GM03348 (cell line): ENCODE measurements around the gene CNDP1.

Experiments
- DNase-seq: peaks from one replicate; pipeline ENCODE4 v3.0.0; 2012; ENCODE audit warnings: low spot score

CNDP1 gene

GRCh38 chr18:74506448-74507084 is 27.7 kb upstream of the CNDP1 start:
- DNase-seq, result no peak

- no peak for DNase-seq
Measured at GRCh38 chr18:74507097-74507881, 27.0 kb upstream of the CNDP1 start.

DNA sequence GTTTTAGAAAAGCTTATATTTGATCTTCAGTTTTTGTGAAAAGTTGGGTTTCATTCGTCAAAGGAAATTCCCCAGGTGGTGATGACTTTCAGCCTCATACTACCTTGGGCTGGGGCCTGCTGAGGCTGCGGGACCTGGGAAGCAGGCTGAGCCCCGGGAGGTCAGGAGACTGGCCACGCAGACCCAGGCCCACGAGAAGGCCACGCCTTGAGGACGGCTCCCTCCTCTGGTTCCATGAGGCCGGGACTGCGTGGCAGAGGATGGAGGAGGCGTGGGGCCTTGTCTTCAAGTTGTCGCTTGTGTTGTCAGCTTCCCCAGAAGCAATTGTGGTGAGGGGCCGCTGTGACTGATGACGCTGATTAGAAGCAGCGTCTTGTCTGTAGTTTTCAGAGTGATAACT is 26.4 kb upstream of the CNDP1 start:
- DNase-seq, result no peak

DNA sequence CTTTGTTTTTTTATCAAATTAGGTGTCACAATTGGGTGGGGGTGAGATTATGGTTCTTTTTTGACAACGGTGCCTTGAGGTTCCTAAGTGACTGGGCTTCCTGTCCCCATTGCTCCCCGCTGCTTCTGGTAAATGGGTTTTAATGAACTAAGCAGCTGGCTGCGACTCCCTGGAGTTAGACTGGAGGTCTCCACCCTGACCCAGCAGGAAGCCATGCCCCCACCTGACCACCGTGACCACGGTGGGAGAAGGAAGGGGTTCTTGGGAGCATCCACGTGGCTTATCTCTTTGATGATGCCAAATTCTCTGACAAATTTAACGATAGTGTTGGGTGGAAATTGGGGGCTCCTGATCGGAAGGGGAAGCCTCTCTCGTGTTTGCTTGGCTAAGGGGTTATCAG is 25.9 kb upstream of the CNDP1 start:
- DNase-seq, result no peak

- no peak for DNase-seq
Measured at GRCh38 chr18:74508821-74509225, 25.5 kb upstream of the CNDP1 start.

DNA sequence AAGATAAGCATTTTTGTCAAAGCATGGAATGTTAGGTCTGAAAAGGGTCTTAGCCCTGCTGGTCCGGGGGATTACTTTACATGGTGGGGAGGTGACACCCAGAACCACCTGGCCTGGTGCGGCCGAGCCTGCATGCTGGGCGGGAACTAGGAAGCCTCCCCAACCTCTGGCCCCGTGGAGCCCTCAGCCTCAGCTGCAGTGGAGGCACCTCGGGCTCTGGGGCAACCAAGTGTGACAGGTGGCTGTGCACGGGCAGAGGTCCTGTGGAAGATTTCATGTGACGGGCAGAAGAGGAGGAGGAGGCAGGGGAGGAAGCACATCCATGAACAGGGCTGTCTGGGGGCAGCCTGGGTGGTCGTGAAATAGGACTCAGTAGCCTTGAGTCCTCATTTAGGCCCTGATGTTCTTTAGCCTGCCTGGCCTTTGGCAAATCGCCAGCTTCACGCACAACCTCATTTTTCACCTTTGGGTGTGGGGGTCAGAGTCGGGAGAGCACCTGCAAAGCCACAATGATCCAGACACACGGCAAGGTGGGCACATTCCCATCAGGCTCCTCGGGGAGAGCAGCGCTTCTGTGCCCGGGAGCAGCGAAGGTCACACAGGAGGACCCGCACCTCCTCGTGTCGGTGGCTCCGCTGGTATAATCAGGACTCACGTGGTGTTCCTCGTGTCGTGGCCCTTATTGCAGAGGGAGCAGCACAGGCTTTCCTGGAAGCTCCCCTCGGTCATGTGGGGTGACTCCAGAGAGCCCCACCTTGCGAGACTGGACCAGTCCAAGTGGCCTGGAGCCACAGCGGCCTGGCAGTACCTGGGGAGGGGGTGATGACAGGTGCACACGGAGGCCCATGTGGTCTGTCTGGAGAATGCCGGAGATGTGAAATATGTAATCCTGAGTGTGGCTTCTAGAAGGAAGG is 24.2 kb upstream of the CNDP1 start:
- DNase-seq, result no peak

DNA sequence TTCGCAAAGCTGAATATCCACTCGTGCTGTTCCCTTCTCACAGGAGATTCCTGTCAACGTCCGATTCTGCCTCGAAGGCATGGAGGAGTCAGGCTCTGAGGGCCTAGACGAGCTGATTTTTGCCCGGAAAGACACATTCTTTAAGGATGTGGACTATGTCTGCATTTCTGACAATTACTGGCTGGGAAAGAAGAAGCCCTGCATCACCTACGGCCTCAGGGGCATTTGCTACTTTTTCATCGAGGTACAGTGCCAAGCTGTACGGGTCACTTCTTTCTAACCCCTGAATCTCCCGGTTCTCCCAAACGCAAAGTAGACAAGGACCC is 23.6 kb upstream of the CNDP1 start:
- DNase-seq, result no peak

DNA sequence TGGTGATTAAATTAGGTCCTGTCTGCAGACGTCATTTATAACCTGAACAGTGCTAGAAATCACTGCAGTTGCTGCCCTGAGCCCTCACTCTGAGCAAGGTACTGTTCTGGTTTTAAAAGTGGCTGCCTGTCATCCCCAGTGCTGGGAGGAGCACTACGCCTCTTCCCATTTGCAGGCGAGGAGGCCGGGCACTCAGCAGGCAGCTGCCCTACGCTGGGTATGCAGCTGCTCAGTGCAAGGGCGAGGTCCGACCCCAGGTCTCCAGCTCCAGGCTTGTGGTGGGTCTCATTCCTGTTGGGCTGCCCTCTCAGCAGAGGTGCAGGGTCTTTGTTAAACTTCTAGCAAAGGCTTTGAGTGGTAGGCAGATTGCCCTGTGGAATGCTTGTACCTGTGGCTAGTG is 22.5 kb upstream of the CNDP1 start:
- no peak for DNase-seq

GRCh38 chr18:74512321-74513053 is 21.8 kb upstream of the CNDP1 start:
- DNase-seq, result no peak

- no peak for DNase-seq
Measured at GRCh38 chr18:74513149-74513882, 21.0 kb upstream of the CNDP1 start.

DNA sequence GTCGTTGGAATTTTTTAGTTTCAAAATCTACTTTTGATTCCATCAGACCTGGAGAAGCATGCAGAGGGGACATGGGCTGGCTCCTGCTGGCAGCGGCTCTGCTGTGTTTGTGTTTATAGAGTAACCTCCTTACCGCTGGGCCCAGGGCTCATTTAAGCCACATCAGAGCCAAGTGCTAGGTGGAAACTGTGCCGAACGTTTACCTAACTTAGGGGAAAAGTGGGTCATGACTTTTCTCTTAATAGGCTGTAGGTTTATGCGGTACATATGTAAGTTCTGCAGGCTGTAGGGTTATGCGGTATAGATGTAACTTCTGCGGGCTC is 20.5 kb upstream of the CNDP1 start:
- DNase-seq, result no peak

- DNase-seq, result no peak
Measured at GRCh38 chr18:74514860-74515495, 19.3 kb upstream of the CNDP1 start.

GRCh38 chr18:74515620-74516231 is 18.6 kb upstream of the CNDP1 start:
- no peak for DNase-seq

DNA sequence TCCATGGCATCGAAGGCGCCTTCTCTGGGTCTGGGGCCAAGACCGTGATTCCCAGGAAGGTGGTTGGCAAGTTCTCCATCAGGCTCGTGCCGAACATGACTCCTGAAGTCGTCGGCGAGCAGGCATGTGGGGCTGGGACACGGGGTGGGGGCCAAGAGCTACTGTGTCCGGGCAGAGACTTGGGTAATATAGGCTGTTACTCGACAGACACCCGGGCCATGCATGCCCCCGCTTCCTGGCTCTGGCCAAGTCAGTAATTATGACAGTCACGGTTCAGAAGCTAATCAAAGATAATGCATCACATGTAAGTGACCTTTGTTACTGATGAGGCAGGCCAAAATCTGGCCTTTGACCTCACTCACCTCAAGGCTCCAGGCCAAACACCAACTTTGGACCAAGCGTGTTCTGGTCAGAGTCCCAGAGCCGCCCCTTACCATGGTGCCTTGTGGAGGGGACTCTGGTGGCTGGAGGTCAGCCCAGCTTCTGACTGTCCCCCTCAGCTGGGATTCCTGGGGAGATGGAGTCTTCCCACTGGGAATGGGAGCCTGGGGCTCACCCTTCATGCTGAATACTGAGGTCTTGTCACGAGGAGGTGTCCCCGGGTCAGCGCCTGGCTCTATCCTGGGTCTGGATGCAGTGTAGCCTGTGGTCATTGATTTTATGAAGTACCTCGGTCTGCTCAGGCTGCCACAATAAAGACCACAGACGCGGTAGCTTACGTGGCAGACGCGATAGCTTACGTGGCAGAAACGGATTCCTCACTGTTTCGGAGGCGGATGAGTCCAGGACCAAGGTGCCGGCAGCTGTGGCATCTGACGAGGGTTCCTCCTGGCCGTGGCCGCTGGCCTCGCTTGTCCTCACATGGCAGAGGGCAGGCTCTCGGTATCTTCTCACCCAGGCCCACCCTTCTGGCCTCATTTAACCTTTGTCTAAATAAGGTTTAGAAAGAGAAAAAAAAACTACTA is 17.7 kb upstream of the CNDP1 start:
- no peak for DNase-seq

- no peak for DNase-seq
Measured at GRCh38 chr18:74517236-74517630, 17.1 kb upstream of the CNDP1 start.

DNA sequence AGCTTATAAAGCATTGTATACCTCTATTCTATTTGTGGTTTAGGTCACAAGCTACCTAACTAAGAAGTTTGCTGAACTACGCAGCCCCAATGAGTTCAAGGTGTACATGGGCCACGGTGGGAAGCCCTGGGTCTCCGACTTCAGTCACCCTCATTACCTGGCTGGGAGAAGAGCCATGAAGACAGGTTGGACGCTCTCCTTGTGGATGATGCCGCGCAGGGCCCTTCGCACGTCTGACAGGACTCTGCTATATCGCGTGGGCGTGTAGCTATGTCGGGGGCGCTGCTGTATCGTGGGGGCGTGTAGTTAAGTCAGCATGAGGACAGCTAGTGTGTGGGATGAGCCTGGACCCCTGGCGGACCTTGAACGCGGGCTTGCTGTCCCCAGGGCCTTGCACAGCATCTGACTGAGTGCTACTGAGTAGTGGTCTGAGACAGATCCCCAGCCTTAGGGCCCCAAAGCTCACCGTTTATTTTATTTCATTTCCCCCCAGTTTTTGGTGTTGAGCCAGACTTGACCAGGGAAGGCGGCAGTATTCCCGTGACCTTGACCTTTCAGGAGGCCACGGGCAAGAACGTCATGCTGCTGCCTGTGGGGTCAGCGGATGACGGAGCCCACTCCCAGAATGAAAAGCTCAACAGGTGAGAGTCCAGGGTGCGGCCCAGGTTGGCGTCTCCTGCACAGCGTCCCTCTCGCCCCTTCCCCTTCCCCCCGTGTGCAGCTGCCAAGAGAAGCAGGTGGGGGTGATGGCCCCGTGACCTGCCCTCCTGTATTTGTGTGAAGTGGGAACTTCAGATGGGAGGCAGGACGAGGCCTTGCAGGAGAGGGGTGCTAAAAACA is 15.6 kb upstream of the CNDP1 start:
- DNase-seq, result no peak

- no peak for DNase-seq
Measured at GRCh38 chr18:74519320-74520095, 14.8 kb upstream of the CNDP1 start.
